GM19397 (cell line): ENCODE data around the gene JPH4.

Experiments
- ATAC-seq: cut with Tn5 transposase; IDR thresholded peaks from one replicate; pipeline ENCODE4 v1.9.1; 2021; ENCODE audit warnings: mild to moderate bottlenecking, moderate library complexity; ENCODE audit not compliant: unreplicated experiment

Gene JPH4

DNA sequence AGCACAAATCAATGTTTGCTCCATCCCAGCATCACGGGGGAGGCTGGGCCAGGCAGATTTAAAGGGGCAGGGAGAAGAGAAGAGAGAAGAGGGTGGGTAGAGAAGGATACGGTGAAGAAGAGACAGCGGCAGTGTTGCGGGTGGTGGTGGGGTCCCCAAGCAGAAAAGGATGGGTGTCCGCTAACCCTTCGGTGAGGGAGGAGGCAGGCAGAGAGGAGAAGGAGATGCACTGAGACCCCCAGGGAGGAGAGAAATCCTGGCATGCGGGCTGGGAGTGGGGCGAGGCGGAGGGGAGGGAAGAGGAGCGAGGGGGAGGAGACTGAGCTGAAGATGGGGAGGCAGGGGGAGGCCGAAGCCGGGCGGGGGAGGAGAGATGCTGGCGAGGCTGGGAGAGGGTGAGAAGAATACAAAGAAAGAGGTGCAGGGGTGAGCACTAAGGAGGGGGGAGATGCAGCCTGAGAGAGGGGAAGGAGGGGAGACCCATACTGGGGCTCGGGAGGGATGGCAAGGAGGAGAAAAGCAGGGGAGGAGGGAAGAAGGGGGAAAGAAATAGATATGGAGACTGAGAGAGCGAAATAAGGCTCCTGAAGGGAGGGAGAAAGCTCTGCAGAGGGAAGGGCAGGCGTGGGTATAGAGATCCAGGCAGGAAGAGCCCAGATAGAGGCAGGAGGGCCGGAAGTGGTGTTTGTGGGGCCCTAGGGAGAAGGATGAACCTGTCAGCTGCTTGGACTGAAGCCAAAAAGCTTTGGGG, at the start of gene JPH4:
JPH4 (minus strand) TSS at position 231 of the 751 bp plus-strand sequence. CDS start 1,337 bp downstream, outside the sequence.
- no peak for ATAC-seq

GRCh38 chr14:23627961-23628360, 49.4 kb upstream of the JPH4 start:
- ATAC-seq: no peak

GRCh38 chr14:23626946-23627345, 48.4 kb upstream of the JPH4 start:
- ATAC-seq: no peak

DNA sequence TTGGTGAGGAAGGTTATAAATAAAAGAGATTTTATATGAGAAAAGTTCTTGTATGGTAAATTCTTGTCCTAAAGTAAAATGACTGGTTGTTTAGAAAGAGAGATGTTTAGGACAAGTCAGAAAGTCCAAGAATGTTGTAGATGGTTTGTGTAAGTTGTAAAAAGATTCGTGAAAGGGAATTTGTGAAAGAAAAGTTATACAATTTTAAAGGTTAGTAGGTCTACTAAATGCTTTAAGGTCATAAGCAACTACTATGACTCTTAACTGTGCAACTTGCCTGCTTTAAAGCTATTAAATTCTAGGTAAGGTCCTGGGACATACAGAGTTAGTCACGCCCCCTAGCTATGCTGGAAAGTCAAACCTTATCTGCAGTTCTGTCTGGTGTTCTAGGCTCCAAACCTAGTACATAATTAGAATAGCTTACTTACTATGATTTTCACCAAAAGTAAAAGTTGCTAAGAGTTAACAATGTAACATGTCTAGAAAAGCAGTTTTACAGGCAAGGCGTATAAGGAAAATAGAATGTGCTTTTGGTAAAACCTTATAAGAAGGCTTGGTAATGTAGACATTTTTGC, 46.3 kb upstream of the JPH4 start:
- ATAC-seq: no peak

- no peak for ATAC-seq
Measured at GRCh38 chr14:23623962-23624361, 45.4 kb upstream of the JPH4 start.

GRCh38 chr14:23622990-23623389, 44.4 kb upstream of the JPH4 start:
- ATAC-seq: no peak

GRCh38 chr14:23621932-23622730, 43.5 kb upstream of the JPH4 start:
- no peak for ATAC-seq

DNA sequence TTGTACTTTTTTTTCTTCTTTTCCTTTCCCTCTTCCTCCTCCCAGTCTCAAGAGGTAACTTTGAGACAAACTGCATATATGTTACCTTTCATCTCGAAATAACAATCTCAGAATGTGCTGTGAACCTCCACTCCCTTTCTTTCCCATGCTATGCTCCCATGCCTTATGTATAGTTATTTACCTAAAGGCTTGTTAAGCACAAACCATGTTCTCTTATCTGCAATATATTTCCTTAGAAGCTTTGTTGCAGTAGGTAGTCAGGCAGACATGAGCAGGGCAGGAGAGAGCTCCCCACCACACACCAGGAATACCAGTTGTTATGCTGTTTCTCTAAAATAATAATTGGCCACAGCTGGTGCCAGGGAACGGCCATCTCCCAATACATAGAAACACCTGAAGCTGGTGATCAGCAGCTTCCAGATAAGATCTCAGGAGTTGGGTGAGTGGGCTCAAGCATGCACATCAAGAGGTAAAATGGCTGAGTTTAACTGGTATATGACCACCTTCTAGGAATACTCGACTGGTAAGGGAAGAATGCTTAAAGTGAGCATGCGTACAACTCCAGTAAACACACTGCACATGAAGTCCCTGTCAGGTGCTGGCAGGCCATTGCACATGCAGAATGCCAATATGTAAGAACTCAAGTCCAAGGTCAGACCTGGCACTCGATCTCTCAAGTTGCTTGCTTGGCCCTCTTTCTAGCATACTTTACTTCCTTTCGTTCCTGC, 42.8 kb upstream of the JPH4 start:
- ATAC-seq: no peak

- no peak for ATAC-seq
Measured at GRCh38 chr14:23620177-23620702, 41.6 kb upstream of the JPH4 start.

DNA sequence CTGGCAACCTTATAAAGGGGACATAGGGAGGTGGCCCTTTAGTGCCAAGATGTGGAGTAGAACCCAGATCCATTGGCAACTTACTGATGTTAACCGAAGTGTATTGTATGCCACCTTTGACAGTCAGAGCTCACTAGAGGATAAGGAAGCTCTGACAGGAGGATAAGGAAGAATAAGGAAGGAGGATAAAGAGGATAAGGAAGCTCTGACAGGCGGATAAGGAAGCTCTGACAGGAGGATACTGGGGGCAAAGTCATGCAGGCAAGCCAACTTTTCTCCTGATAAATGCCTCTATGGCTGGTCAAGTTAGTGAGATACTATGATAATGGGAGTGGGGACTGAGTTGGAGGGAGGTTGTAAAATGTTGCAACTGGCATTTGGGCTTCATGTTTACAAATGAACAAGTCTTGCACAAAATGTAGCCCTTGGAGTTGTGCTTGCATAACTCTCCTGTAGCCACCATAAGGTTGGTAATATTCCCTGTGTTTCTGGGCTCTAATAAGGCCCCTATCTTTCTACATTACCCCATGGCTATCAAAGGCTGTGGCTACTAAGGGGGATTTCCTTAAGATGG, 39.9 kb upstream of the JPH4 start:
- no peak for ATAC-seq

DNA sequence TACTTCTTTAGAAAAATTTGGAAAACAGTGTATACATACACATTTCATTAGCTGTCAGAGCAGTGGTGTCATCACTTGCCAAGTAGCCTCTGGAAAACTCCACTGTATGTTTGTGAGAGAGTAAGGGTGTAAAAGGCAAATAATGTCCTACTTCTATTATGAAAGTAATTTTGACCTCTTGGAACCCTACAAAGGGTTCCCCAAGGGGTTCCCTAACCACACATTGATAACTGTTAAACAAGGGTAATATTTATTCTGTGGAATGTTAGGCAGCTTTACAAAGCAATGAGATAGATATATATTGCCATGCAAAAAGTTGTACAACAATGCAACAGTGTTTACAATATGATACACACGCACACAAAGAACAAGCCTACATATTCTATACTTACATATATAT, 38.9 kb upstream of the JPH4 start:
- no peak for ATAC-seq

- no peak for ATAC-seq
Measured at GRCh38 chr14:23615856-23616255, 37.3 kb upstream of the JPH4 start.

DNA sequence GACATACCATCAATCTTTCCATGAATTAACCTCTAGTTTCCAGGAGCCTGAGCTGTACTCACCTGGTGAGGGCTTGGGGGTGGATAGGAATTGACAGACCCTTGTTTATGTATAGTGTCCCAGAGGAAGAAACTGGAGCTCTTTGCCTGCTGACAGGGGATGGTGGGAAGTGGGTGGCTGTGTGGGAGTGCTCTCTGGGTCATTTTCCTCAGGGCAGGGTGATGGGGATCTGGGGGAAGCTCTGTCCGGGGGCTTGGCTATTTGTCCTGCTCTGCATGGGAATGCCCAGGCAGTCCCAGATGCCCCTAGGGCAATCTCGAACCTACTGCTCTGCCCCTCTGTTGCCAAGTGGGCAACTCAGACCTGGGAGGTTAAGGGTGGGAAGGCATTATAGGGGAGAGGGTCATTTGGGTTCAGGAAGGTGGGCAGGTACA, 35.8 kb upstream of the JPH4 start:
- ATAC-seq: no peak

- ATAC-seq: no peak
Measured at GRCh38 chr14:23613242-23614070, 34.9 kb upstream of the JPH4 start.

DNA sequence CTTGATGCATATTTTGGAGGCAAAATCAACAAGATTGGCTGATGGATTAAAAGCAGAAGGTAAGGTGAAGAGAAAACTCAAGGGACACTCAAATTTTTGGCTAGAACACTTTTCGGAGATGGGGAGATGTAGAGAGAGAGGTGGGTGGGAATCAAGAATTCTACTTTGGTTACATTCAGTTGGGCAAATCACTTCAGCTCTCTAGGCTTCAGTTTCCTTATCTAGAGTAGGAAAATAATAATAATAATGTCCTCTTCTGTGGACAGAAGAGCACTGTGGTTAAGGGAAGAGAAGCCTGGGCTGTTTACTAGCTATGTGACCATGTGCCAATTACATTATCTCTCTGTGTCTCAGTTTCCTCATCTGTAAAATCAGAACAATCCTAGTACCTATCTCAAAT, 34.2 kb upstream of the JPH4 start:
- no peak for ATAC-seq

DNA sequence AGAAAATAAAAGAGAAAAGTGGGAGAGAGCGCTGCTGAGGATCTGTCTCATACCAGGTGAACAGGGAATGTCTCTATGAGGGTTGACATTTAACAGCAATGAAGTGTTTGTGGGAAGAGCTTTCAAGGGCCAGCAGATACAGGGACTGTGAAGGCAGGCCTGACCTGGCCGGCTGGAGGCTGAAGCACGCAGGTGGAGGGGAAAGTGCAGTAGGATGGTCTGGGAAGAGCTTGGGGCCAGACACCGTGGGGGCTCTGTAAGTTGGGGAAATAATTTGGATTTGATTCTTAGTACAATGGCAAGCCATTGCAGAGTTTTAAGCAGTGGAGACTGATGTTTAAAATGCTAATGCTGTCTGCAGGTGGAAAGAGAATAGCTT, 33.8 kb upstream of the JPH4 start:
- ATAC-seq: no peak

GRCh38 chr14:23610815-23611289, 32.3 kb upstream of the JPH4 start:
- no peak for ATAC-seq

GRCh38 chr14:23610090-23610814, 31.7 kb upstream of the JPH4 start:
- no peak for ATAC-seq
